SK-N-SH (cell line): ENCODE results near the gene CASS4. TPM values are rescaled to one million over a fixed set of nuclear protein-coding genes. Genes with fewer than 3 reads are reported as not detected.

ENCODE experiments used
- CHD2 ChIP-seq: fragments of 150-350 bp; IDR thresholded peaks from 2 replicates; pipeline ENCODE4 v1.6.1; 2018; ENCODE audit warnings: low read length; ENCODE audit not compliant: partially characterized antibody
- EZH2phosphoT487 ChIP-seq: fragments of 200-600 bp; sonication (generic); IDR thresholded peaks from 2 replicates; pipeline ENCODE4 v1.6.1; 2017; ENCODE audit warnings: low read depth, mixed run types, mild to moderate bottlenecking, antibody characterized with exemption, moderate library complexity, borderline replicate concordance
- FOSL2 ChIP-seq: IDR thresholded peaks from 2 replicates; pipeline ENCODE4 v1.4.0; 2012; ENCODE audit warnings: low read depth, mild to moderate bottlenecking, moderate library complexity, borderline replicate concordance
- FOXJ3 ChIP-seq: sonication (generic); formaldehyde crosslinking; IDR thresholded peaks from 2 replicates; pipeline ENCODE4 v1.5.1; 2020; ENCODE audit warnings: mild to moderate bottlenecking, missing genetic modification reagents
- FOXM1 ChIP-seq: IDR thresholded peaks from 2 replicates; pipeline ENCODE4 v1.4.0; 2012; ENCODE audit warnings: low read depth, mild to moderate bottlenecking
- IRF3 ChIP-seq: fragments of 150-350 bp; IDR thresholded peaks from 2 replicates; pipeline ENCODE4 v1.6.1; 2016; ENCODE audit warnings: mild to moderate bottlenecking, low read depth, low read length
- MAX ChIP-seq: IDR thresholded peaks from 2 replicates; pipeline ENCODE4 v1.4.0; 2012; ENCODE audit warnings: low read depth
- NRF1 ChIP-seq: IDR thresholded peaks from 2 replicates; pipeline ENCODE4 v1.6.1; 2012; ENCODE audit warnings: low read depth, mild to moderate bottlenecking, low read length
- POLR2AphosphoS5 ChIP-seq: IDR thresholded peaks from 2 replicates; pipeline ENCODE4 v1.6.1; 2012; ENCODE audit warnings: low read depth, low read length
- RCOR1 ChIP-seq: fragments of 150-350 bp; IDR thresholded peaks from 2 replicates; pipeline ENCODE4 v1.6.1; 2017; ENCODE audit warnings: antibody characterized with exemption, low read length
- REST ChIP-seq: IDR thresholded peaks from 2 replicates; pipeline ENCODE4 v1.6.1; 2012; ENCODE audit warnings: mild to moderate bottlenecking, low read depth, low read length, moderate library complexity
- RFX5 ChIP-seq: IDR thresholded peaks from 2 replicates; pipeline ENCODE4 v1.6.1; 2012; ENCODE audit warnings: mild to moderate bottlenecking, improper control_type of control experiment, low read length
- RXRA ChIP-seq: IDR thresholded peaks from 2 replicates; pipeline ENCODE4 v1.4.0; 2012; ENCODE audit warnings: low read depth, mild to moderate bottlenecking, borderline replicate concordance
- TCF12 ChIP-seq: IDR thresholded peaks from 2 replicates; pipeline ENCODE4 v1.4.0; 2012
- TEAD4 ChIP-seq: IDR thresholded peaks from 2 replicates; pipeline ENCODE4 v1.4.0; 2012; ENCODE audit warnings: mild to moderate bottlenecking, borderline replicate concordance; ENCODE audit not compliant: insufficient read depth
- USF1 ChIP-seq: IDR thresholded peaks from 2 replicates; pipeline ENCODE4 v1.4.0; 2012; ENCODE audit warnings: low read depth, borderline replicate concordance
- YY1 ChIP-seq: IDR thresholded peaks from 2 replicates; pipeline ENCODE4 v1.4.0; 2012; ENCODE audit warnings: low read depth, mild to moderate bottlenecking
- ZBTB33 ChIP-seq: IDR thresholded peaks from 2 replicates; pipeline ENCODE4 v1.4.0; 2012; ENCODE audit warnings: low read depth, borderline replicate concordance
- polyA plus RNA-seq, 3 experiments: library from polyadenylated mRNA; depleted of rRNA; stranded (reverse); fragments of >200 nt; gene quantifications; 2 replicates each; pipeline ENCODE4 v1.2.3, GENCODE V29; 2012

The CASS4 gene
- polyA plus RNA-seq, 1 of the 3 experiments (the other 2 are of a cell fraction): not detected

- TF ChIP-seq REST: no peak
- TF ChIP-seq RCOR1: no peak
- TF ChIP-seq RFX5: 0 out of 2 replicates have a peak, but pooled peaks have one; percentile 37
- TF ChIP-seq YY1: peak; percentile 98
- no peak for TF ChIP-seq FOSL2
- TF ChIP-seq FOXM1: peak; percentile 90
- TF ChIP-seq EZH2phosphoT487: no peak
- TF ChIP-seq TCF12: no peak
- no peak for TF ChIP-seq IRF3
- no peak; the same call in 1 of the 2 replicates for TF ChIP-seq USF1
- no peak for TF ChIP-seq RXRA
- peak; percentile 76 for TF ChIP-seq CHD2
- TF ChIP-seq NRF1: peak; percentile 81
- TF ChIP-seq ZBTB33: peak; percentile 16; the same call in 1 of the 2 replicates
- TF ChIP-seq MAX: peak; percentile 89; the same call in 1 of the 2 replicates
- no peak for TF ChIP-seq FOXJ3
- peak; percentile 56 for TF ChIP-seq POLR2AphosphoS5
- TF ChIP-seq TEAD4: no peak
Measured at GRCh38 chr20:56392132-56392880, 19.8 kb upstream of the CASS4 start, which contains the start of the genes AURKA and CSTF1 (continued).
